Right lobe of liver (tissue), 6 donors: ENCODE measurements around the gene ANKRD60. TPM values are rescaled to one million over a fixed set of nuclear protein-coding genes. Genes with fewer than 3 reads are reported as not detected.

ENCODE experiments used
- ATAC-seq, 4 donors: fragments of 200-7000 bp; cut with Tn5 transposase; one replicate each; pipeline ENCODE4 v1.9.1; 2020; ENCODE audit warnings: mild to moderate bottlenecking in 4 of 4, moderate library complexity in 4 of 4
- DNase-seq, 3 donors: peaks; one replicate each; pipeline ENCODE4 v3.0.0-alpha.2; 2020
- H3K27ac ChIP-seq, 3 donors: fragments of 200-600 bp; one replicate each; pipeline ENCODE4 v1.8.0; 2022
- H3K27me3 ChIP-seq, 2 donors: fragments of 200-600 bp; one replicate each; pipeline ENCODE4 v1.8.0; 2022
- H3K36me3 ChIP-seq, 4 donors: fragments of 200-600 bp; sonication (generic) in 1 of 4; one replicate each; pipeline versions ENCODE4 v1.5.1 to v1.8.0; 2017 to 2022; ENCODE audit warnings: control low read depth in 1 of 4
- H3K4me1 ChIP-seq, 4 donors: fragments of 200-600 bp; sonication (generic) in 1 of 4; one replicate each; pipeline versions ENCODE4 v1.5.1 to v1.8.0; 2017 to 2022; ENCODE audit warnings: control low read depth in 1 of 4
- H3K4me3 ChIP-seq, 3 donors: fragments of 200-600 bp; one replicate each; pipeline ENCODE4 v1.8.0; 2022
- H3K9me3 ChIP-seq, 4 donors: fragments of 200-600 bp; sonication (generic) in 1 of 4; one replicate each; pipeline versions ENCODE4 v1.5.1 to v1.8.0; 2017 to 2022; ENCODE audit warnings: control low read depth in 1 of 4
- POLR2A ChIP-seq: fragments of 450-650 bp; IDR thresholded peaks from one replicate; pipeline ENCODE4 v1.6.1; 2017; ENCODE audit warnings: antibody characterized with exemption, mild to moderate bottlenecking
- WGBS: methylation state at CpG from one replicate; pipeline ENCODE4 v1.1.6; 2018; ENCODE audit warnings: low coverage, low lambda C conversion rate; ENCODE audit not compliant: insufficient coverage; ENCODE audit errors: missing lambda C conversion rate; 5-methylcytosine and 5-hydroxymethylcytosine counted together
- intact Hi-C, 2 donors: fragments of 100-400 bp; cut with DNase I; formaldehyde crosslinking; loops; one replicate each; pipeline versions ENCODE4 v1.11.2 to v1.14.1; 2022
- total RNA-seq, 6 experiments: library from RNA; depleted of rRNA in 2 of 6; stranded (reverse); fragments of >200 nt in 2 of 6; fragmentation: NEBNext Ultra II Directional in 3 of 6; extraction: Animal tissue kit (Norgen Biotek cat#: 25700) in 3 of 6; gene quantifications; one replicate each; pipeline versions ENCODE4 v1.1.0 to v1.2.4, GENCODE V29; 2016 to 2023
- TF ChIP-seq, protein P1 (sequence below), 4 donors: fragments of 200-600 bp in 3 of 4; fragments of 450-650 bp in 1 of 4; IDR thresholded peaks; one replicate each; pipeline versions ENCODE4 v1.5.1 to v1.8.0; 2016 to 2022; ENCODE audit warnings: antibody characterized with exemption in 4 of 4, mild to moderate bottlenecking in 2 of 4
- donor health status: DM: no; HTN: yes; CAD: no.
- donor health status: DM: no; HTN: no; CAD: no.
- donor health status: DM: no; HTN: no; CAD: no.
- donor health status: DM: no; HTN: yes; CAD: no.
- donor health status: DM: no; HTN: yes; CAD: no.

The ANKRD60 gene
- total RNA-seq, 6 experiments from 2014 or later = not detected

DNA sequence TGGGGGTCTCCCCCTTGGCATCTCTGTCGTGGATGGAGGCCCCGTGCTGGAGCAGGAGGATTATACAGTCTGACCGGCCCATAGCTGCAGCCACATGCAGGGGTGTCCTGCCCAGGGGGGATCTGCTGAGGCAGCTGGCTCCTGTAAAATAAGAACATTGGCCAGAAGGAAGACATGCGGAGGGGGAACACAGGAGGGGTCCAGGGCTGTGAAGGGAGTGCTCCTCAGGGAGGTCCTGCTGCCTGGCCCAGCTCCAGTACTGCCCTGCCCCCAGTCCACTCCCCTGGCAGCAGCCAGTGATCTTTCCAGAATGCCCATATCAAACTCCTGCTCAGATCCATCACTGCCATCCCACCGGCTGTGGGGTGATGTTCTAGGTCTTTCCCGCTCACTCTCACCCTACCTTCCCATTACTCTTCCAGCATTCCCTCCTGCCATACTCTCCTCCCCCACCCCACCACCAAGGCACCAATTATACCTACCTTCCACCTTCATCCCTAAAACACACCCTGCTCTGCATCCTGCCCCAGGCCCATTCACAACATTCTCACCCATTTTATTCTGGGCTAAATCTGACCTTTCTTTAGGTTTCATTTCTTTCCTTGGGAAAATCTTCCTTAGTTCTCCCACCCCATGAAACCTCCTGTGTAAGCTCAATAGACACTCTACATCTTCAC is 9.7 kb downstream of the ANKRD60 start:
- ATAC-seq = no peak
- intact Hi-C loops = loop anchor here in 1 of 2 donors (10.0 kb wide), 1 partner anchor 704 kb away; no protein-coding TSS in a partner anchor

DNA sequence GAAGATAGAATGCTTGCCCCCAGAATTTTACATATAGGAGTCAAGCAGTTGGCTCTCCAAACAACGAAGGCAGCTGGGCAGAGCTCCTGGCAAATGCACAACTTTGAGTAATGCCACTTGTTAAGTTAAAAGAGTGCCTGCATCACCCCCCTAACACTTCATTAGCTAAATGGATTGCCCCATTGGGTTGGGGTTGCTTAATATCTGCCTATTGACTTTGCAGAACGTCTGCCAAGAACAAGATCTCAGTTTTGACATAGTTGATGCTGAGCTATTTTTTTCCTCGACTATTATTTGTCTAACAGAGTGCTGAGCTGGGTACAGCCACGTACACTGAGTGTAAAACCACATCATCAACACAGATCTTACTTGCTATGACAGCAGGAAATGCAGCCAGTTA is 12.1 kb downstream of the ANKRD60 start:
- peak in 2 of 4 donors; percentile 53 to 63 for ATAC-seq
- no peak for DNase-seq
- intact Hi-C loops = loop anchor here in 1 of 2 donors (10.0 kb wide), 1 partner anchor 702 kb away; no protein-coding TSS in a partner anchor
- TF ChIP-seq POLR2A = no peak
- TF ChIP-seq, protein P1, sequence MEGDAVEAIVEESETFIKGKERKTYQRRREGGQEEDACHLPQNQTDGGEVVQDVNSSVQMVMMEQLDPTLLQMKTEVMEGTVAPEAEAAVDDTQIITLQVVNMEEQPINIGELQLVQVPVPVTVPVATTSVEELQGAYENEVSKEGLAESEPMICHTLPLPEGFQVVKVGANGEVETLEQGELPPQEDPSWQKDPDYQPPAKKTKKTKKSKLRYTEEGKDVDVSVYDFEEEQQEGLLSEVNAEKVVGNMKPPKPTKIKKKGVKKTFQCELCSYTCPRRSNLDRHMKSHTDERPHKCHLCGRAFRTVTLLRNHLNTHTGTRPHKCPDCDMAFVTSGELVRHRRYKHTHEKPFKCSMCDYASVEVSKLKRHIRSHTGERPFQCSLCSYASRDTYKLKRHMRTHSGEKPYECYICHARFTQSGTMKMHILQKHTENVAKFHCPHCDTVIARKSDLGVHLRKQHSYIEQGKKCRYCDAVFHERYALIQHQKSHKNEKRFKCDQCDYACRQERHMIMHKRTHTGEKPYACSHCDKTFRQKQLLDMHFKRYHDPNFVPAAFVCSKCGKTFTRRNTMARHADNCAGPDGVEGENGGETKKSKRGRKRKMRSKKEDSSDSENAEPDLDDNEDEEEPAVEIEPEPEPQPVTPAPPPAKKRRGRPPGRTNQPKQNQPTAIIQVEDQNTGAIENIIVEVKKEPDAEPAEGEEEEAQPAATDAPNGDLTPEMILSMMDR (IDR thresholded peaks at IDR 0.05) = no peak
- H3K4me3 ChIP-seq = no peak overlapping the region
- peaks cover 0 to 4% (median 0%) of the 10 kb centered on the region in 4 donors for H3K4me1 ChIP-seq
- no peak overlapping the region for H3K27ac ChIP-seq
- 20% methylated on average over 3 of the region's 4 CpGs for WGBS
- H3K9me3 ChIP-seq = no peaks in the 10 kb centered on the region
- H3K36me3 ChIP-seq = no peaks in the 10 kb centered on the region
- no peaks in the 10 kb centered on the region for H3K27me3 ChIP-seq

More for the DNA sequence above, 9.7 kb downstream of the ANKRD60 start:
- no peak overlapping the region for H3K27ac ChIP-seq
- no peaks in the 10 kb centered on the region for H3K36me3 ChIP-seq
- 40% methylated on average over 1 of the region's 6 CpGs for WGBS
- DNase-seq = no peak
- peaks cover 0 to 5% of the 10 kb centered on the region in 2 donors for H3K27me3 ChIP-seq
- H3K9me3 ChIP-seq = no peaks in the 10 kb centered on the region
- TF ChIP-seq, protein P1 (IDR thresholded peaks at IDR 0.05) = no peak
- no peak for TF ChIP-seq POLR2A
- H3K4me1 ChIP-seq = peaks cover 0 to 4% (median 0%) of the 10 kb centered on the region in 4 donors
- H3K4me3 ChIP-seq = no peak overlapping the region

DNA sequence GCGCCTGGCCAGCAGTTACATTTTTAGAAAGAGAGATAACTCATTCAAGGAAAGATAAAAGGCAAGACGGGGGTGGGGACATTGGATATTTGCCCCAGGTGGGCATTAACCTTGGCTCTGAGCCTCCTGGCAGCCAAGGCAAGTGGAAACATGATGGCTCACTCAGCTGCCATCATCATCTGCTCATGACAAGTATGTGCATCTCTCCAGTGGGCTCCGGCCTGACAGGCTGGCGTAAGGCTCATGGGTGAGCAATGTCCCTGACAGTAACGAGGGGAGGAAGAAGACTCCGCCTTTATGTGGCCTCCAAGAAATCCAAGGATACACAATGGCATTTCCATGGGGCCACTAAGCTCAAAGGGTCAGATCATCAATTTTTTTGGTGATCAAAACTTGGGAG is 13.3 kb downstream of the ANKRD60 start:
- 73% methylated on average over 1 of the region's 6 CpGs for WGBS
- no peaks in the 10 kb centered on the region for H3K36me3 ChIP-seq
- no peaks in the 10 kb centered on the region for H3K27me3 ChIP-seq
- H3K9me3 ChIP-seq = no peaks in the 10 kb centered on the region
- intact Hi-C loops = loop anchor here in 1 of 2 donors (10.0 kb wide), 1 partner anchor 700 kb away; no protein-coding TSS in a partner anchor
- ATAC-seq = no peak
- DNase-seq = no peak
- H3K4me3 ChIP-seq = no peak overlapping the region
- TF ChIP-seq POLR2A = no peak
- TF ChIP-seq, protein P1 (IDR thresholded peaks at IDR 0.05) = no peak
- no peak overlapping the region for H3K27ac ChIP-seq
- peaks cover 0 to 4% (median 0%) of the 10 kb centered on the region in 4 donors for H3K4me1 ChIP-seq

DNA sequence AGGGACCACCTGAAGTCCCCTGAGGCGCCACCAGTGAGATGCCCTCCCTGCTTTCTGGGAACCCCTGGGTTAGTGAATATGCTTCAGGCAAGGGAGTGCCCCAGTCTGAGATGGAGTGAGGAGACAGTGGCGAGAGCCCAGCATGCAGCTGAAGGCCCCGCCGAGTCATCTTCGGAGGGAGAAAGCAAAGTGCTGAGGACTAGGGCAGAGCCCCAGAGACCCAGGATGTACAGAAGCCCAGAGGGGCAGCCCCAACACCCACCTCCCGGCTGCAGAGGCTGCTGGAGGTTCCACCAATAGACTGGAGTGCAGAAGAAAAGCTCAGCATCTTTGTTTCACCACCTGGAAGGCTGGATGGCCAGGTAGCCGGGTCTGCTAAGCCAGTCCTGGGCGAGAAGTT is 14.1 kb downstream of the ANKRD60 start:
- no peak for ATAC-seq
- intact Hi-C loops = loop anchor here in 1 of 2 donors (5.0 to 10.0 kb wide), 2 partner anchors 617 to 700 kb away; no protein-coding TSS in a partner anchor
- 80% methylated on average over 2 of the region's 8 CpGs for WGBS
- TF ChIP-seq POLR2A = no peak
- TF ChIP-seq, protein P1 (IDR thresholded peaks at IDR 0.05) = no peak
- Histone ChIP-seq H3K27me3 (no peaks in the 10 kb centered on the region), H3K9me3 (no peaks in the 10 kb centered on the region), H3K4me3 (no peak overlapping the region), H3K4me1 (peaks cover 0 to 4% (median 0%) of the 10 kb centered on the region in 4 donors), H3K36me3 (no peaks in the 10 kb centered on the region), H3K27ac (no peak overlapping the region)
- DNase-seq = no peak
